Caco-2 (cell line): ENCODE measurements around the gene CCN5. TPM values are rescaled to one million over a fixed set of nuclear protein-coding genes. Genes with fewer than 3 reads are reported as not detected.

Experiments used
- BruUV-seq: library from RNA; stranded (reverse); fragments of 400-500 nt; replicated peaks from 2 replicates; lab custom pipeline; 2021; lab: Mats Ljungman, UMichigan
- CTCF ChIA-PET: fragments of 300-600 bp; sonication (Branson Sonifier 250); formaldehyde crosslinking; loops from one replicate; lab custom pipeline; 2022; ENCODE audit warnings: antibody characterized with exemption; lab: Charles Lee
- POLR2A ChIA-PET: fragments of 300-600 bp; sonication (Branson Sonifier 250); formaldehyde crosslinking; loops from one replicate; lab custom pipeline; 2022; ENCODE audit warnings: antibody characterized with exemption; lab: Charles Lee
- DNase-seq, 2 experiments: peaks; one replicate each; pipeline versions ENCODE4 v3.0.0 to v3.0.0-alpha.2; 2020 to 2022
- H3K27me3 ChIP-seq: replicated peaks from 2 replicates; pipeline ENCODE4 v1.6.0; 2011; ENCODE audit warnings: low read length; ENCODE audit not compliant: control insufficient read depth, insufficient read depth
- H3K36me3 ChIP-seq: 2 replicates; pipeline ENCODE4 v1.5.1; 2011; ENCODE audit warnings: low read length; ENCODE audit not compliant: control insufficient read depth, insufficient read depth
- H3K4me1 ChIP-seq: fragments of 250-450 bp; sonication (Bioruptor Pico); 2 replicates; pipeline ENCODE4 v1.5.1; 2020; ENCODE audit warnings: mild to moderate bottlenecking
- H3K4me3 ChIP-seq: 2 replicates; pipeline ENCODE4 v1.5.1; 2011; ENCODE audit warnings: low read depth, mild to moderate bottlenecking, control low read depth, low read length
- H3K9me3 ChIP-seq: fragments of 250-450 bp; sonication (Bioruptor Pico); 2 replicates; pipeline ENCODE4 v1.5.1; 2020; ENCODE audit warnings: mild to moderate bottlenecking, moderate library complexity
- H3K27ac Mint-ChIP-seq: one replicate; pipeline ENCODE4 v1.8.0; 2022; ENCODE audit warnings: mixed read lengths; ENCODE audit not compliant: unreplicated experiment
- H3K27me3 Mint-ChIP-seq: one replicate; pipeline ENCODE4 v1.8.0; 2022; ENCODE audit warnings: mixed read lengths; ENCODE audit not compliant: insufficient read depth, unreplicated experiment
- H3K36me3 Mint-ChIP-seq: one replicate; pipeline ENCODE4 v1.8.0; 2022; ENCODE audit warnings: mild to moderate bottlenecking, mixed read lengths; ENCODE audit not compliant: insufficient read depth, unreplicated experiment
- H3K4me1 Mint-ChIP-seq: one replicate; pipeline ENCODE4 v1.8.0; 2022; ENCODE audit warnings: low read depth, mixed read lengths; ENCODE audit not compliant: unreplicated experiment
- H3K4me3 Mint-ChIP-seq: one replicate; pipeline ENCODE4 v1.8.0; 2022; ENCODE audit warnings: mild to moderate bottlenecking, moderate library complexity, mixed read lengths; ENCODE audit not compliant: unreplicated experiment
- H3K9me3 Mint-ChIP-seq: one replicate; pipeline ENCODE4 v1.8.0; 2022; ENCODE audit warnings: mixed read lengths; ENCODE audit not compliant: unreplicated experiment
- CTCF ChIP-seq, 2 experiments: fragments of 200-600 bp in 1 of 2; IDR thresholded peaks; 1 replicate in 1 of 2; 2 replicates in 1 of 2; pipeline versions ENCODE4 v1.5.1 to v1.8.0; 2011 to 2022; ENCODE audit warnings: antibody characterized with exemption in 1 of 2, control low read depth in 1 of 2, inconsistent platforms in 1 of 2, low read depth in 1 of 2, low read length in 1 of 2, mild to moderate bottlenecking in 1 of 2, moderate library complexity in 1 of 2; ENCODE audit not compliant: insufficient read depth in 1 of 2, severe bottlenecking in 1 of 2, unreplicated experiment in 1 of 2
- intact Hi-C: fragments of 100-400 bp; cut with micrococcal nuclease; formaldehyde crosslinking; loops from one replicate; pipeline ENCODE4 v1.10.0; 2022; ENCODE audit not compliant: unreplicated experiment
- total RNA-seq: library from RNA; stranded (reverse); gene quantifications from 2 replicates; pipeline ENCODE4 v1.2.3, GENCODE V29; 2022

The CCN5 gene
- total RNA-seq, 1 experiment from 2014 or later: not detected

GRCh38 chr20:44743080-44743701 is 28.0 kb downstream of the CCN5 start:
- H3K36me3 Mint-ChIP-seq: peaks cover 13% of the 10 kb centered on the region
- TF ChIP-seq CTCF (IDR thresholded peaks at IDR 0.05; ENCODE audit: insufficient read depth in 1 of 2, low read depth in 1 of 2, low read length in 1 of 2, severe bottlenecking in 1 of 2, unreplicated experiment in 1 of 2): no peak
- intact Hi-C loops: no loop called here
- ChIA-PET POLR2A (interaction anchor here (0.7 kb wide), 1 partner anchor 32 kb away, joined by 3 read pairs; no protein-coding TSS in a partner anchor), CTCF (interaction anchor here (1.8 kb wide), 1 partner anchor 58 kb away, joined by 6 read pairs; no protein-coding TSS in a partner anchor)
- Histone ChIP-seq H3K4me3 (no peak overlapping the region), H3K36me3 (no peaks in the 10 kb centered on the region), H3K4me1 (peaks cover 13% of the 10 kb centered on the region), H3K9me3 (no peaks in the 10 kb centered on the region), H3K27me3 (peaks cover 2% of the 10 kb centered on the region; the same call in 1 of the 2 replicates)
- no peak for DNase-seq
- no peak overlapping the region for H3K4me3 Mint-ChIP-seq
- H3K4me1 Mint-ChIP-seq: peaks cover 15% of the 10 kb centered on the region
- no TSS peak for BruUV-seq
- no peak overlapping the region for H3K27ac Mint-ChIP-seq
- no peaks in the 10 kb centered on the region for H3K9me3 Mint-ChIP-seq
- H3K27me3 Mint-ChIP-seq: peaks cover 6% of the 10 kb centered on the region

GRCh38 chr20:44743916-44744655 is 28.9 kb downstream of the CCN5 start:
- Histone ChIP-seq H3K27me3 (peaks cover 2% of the 10 kb centered on the region; the same call in 1 of the 2 replicates), H3K36me3 (no peaks in the 10 kb centered on the region), H3K4me1 (peaks cover 11% of the 10 kb centered on the region), H3K9me3 (no peaks in the 10 kb centered on the region), H3K4me3 (no peak overlapping the region)
- BruUV-seq: no TSS peak
- Mint-ChIP-seq H3K4me3 (no peak overlapping the region), H3K27me3 (peaks cover 6% of the 10 kb centered on the region), H3K36me3 (peaks cover 7% of the 10 kb centered on the region), H3K27ac (no peak overlapping the region), H3K4me1 (peaks cover 15% of the 10 kb centered on the region), H3K9me3 (no peaks in the 10 kb centered on the region)
- DNase-seq: peak in 1 of 2 experiments; percentile 33
- CTCF ChIA-PET: interaction anchor here (1.1 to 1.8 kb wide), 3 partner anchors 11 to 141 kb away, joined by 3 to 6 read pairs (median 6); partner anchors contain the start of gene YWHAB
- POLR2A ChIA-PET: interaction anchor here (0.7 kb wide), 1 partner anchor 32 kb away, joined by 3 read pairs; no protein-coding TSS in a partner anchor
- intact Hi-C loops: no loop called here
- TF ChIP-seq CTCF (IDR thresholded peaks at IDR 0.05; ENCODE audit: insufficient read depth in 1 of 2, low read depth in 1 of 2, low read length in 1 of 2, severe bottlenecking in 1 of 2, unreplicated experiment in 1 of 2): no peak

GRCh38 chr20:44745122-44745597 is 30.0 kb downstream of the CCN5 start:
- H3K4me3 Mint-ChIP-seq: peak overlapping the region; percentile 65
- Histone ChIP-seq H3K9me3 (no peaks in the 10 kb centered on the region), H3K36me3 (no peaks in the 10 kb centered on the region), H3K27me3 (peaks cover 2% of the 10 kb centered on the region; the same call in 1 of the 2 replicates), H3K4me1 (peaks cover 11% of the 10 kb centered on the region), H3K4me3 (peak overlapping the region; percentile 64)
- peaks cover 11% of the 10 kb centered on the region for H3K36me3 Mint-ChIP-seq
- ChIA-PET POLR2A (interaction anchor here (0.6 kb wide), 1 partner anchor 140 kb away, joined by 4 read pairs; the partner anchor contains the start of gene YWHAB), CTCF (interaction anchor here (0.5 to 1.8 kb wide), 6 partner anchors 12 to 140 kb away, joined by 3 to 9 read pairs (median 4); partner anchors contain the start of gene YWHAB)
- no peaks in the 10 kb centered on the region for H3K9me3 Mint-ChIP-seq
- peaks cover 15% of the 10 kb centered on the region for H3K4me1 Mint-ChIP-seq
- BruUV-seq: no TSS peak
- intact Hi-C loops: no loop called here
- no peak for TF ChIP-seq CTCF (IDR thresholded peaks at IDR 0.05; ENCODE audit: insufficient read depth in 1 of 2, low read depth in 1 of 2, low read length in 1 of 2, severe bottlenecking in 1 of 2, unreplicated experiment in 1 of 2)
- peak overlapping the region; percentile 10 for H3K27ac Mint-ChIP-seq
- H3K27me3 Mint-ChIP-seq: peaks cover 6% of the 10 kb centered on the region
- DNase-seq: no peak
